Measurements from ENCODE around the gene YPEL3. TPM values are rescaled to one million over a fixed set of nuclear protein-coding genes. Genes with fewer than 3 reads are reported as not detected.

Gene YPEL3
- total RNA-seq, 3 donors from 2014 or later (not counting 1 experiment from before 2014, with no cell fraction given), result 148 to 177 (median 160) TPM

GRCh38 chr16:30054959-30055553, 41.0 kb downstream of the YPEL3 start:
- intact Hi-C loops (cut with micrococcal nuclease), result no loop called here
- peak overlapping the region; percentile 45 for H3K4me3 Mint-ChIP-seq

GRCh38 chr16:30054451-30054850, 41.6 kb downstream of the YPEL3 start:
- Mint-ChIP-seq H3K36me3 (no peaks in the 10 kb centered on the region), H3K27ac (no peak overlapping the region), H3K9me3 (no peaks in the 10 kb centered on the region), H3K27me3 (ENCODE audit: low read depth in 2 of 2) (no peaks in the 10 kb centered on the region), H3K4me3 (peak overlapping the region; percentile 51), H3K4me1 (peaks cover 0 to 22% of the 10 kb centered on the region in 2 donors)
- ATAC-seq, result no peak
- no peaks in the 10 kb centered on the region for H3K9me3 ChIP-seq (ENCODE audit: control insufficient read depth, insufficient read depth, low read length)
- H3K27me3 ChIP-seq (ENCODE audit: control insufficient read depth, insufficient read depth, low read length), result no peaks in the 10 kb centered on the region
- no peak for DNase-seq
- H3K4me1 ChIP-seq (ENCODE audit: control insufficient read depth, insufficient read depth, low read length), result peaks cover 14% of the 10 kb centered on the region
- intact Hi-C loops (cut with micrococcal nuclease), result no loop called here
- WGBS (ENCODE audit: insufficient coverage), result 90% methylated on average over 8 of the region's 8 CpGs
- no peak overlapping the region for H3K27ac ChIP-seq (ENCODE audit: low read length)
- TF ChIP-seq CTCF (IDR thresholded peaks at IDR 0.05), result no peak
- no peak overlapping the region for H3K4me3 ChIP-seq (ENCODE audit: low read length)
- no peaks in the 10 kb centered on the region for H3K36me3 ChIP-seq (ENCODE audit: control insufficient read depth, insufficient read depth, low read length)

More at GRCh38 chr16:30054959-30055553, 41.0 kb downstream of the YPEL3 start:
- Mint-ChIP-seq H3K4me1 (peaks cover 0 to 22% of the 10 kb centered on the region in 2 donors), H3K9me3 (no peaks in the 10 kb centered on the region), H3K27me3 (ENCODE audit: low read depth in 2 of 2) (no peaks in the 10 kb centered on the region), H3K27ac (no peak overlapping the region), H3K36me3 (no peaks in the 10 kb centered on the region)
- Histone ChIP-seq H3K36me3 (ENCODE audit: control insufficient read depth, insufficient read depth, low read length) (no peaks in the 10 kb centered on the region), H3K9me3 (ENCODE audit: control insufficient read depth, insufficient read depth, low read length) (no peaks in the 10 kb centered on the region), H3K4me1 (ENCODE audit: control insufficient read depth, insufficient read depth, low read length) (peaks cover 14% of the 10 kb centered on the region), H3K27ac (ENCODE audit: low read length) (no peak overlapping the region), H3K27me3 (ENCODE audit: control insufficient read depth, insufficient read depth, low read length) (no peaks in the 10 kb centered on the region), H3K4me3 (ENCODE audit: low read length) (no peak overlapping the region)
- ATAC-seq, result peak in 2 of 3 donors; percentile 37 to 48
- TF ChIP-seq CTCF (IDR thresholded peaks at IDR 0.05), result peak; percentile 38
- 43% methylated on average over 10 of the region's 10 CpGs for WGBS (ENCODE audit: insufficient coverage)
- DNase-seq, result peak in 1 of 2 donors; percentile 71

GRCh38 chr16:30053376-30054015, 42.5 kb downstream of the YPEL3 start:
- TF ChIP-seq CTCF (IDR thresholded peaks at IDR 0.05), result no peak

More at GRCh38 chr16:30053376-30054015, 42.5 kb downstream of the YPEL3 start:
- H3K4me3 ChIP-seq (ENCODE audit: low read length), result peak overlapping the region; percentile 46
- H3K27ac ChIP-seq (ENCODE audit: low read length), result no peak overlapping the region
- no peaks in the 10 kb centered on the region for H3K27me3 ChIP-seq (ENCODE audit: control insufficient read depth, insufficient read depth, low read length)
- no peaks in the 10 kb centered on the region for H3K9me3 ChIP-seq (ENCODE audit: control insufficient read depth, insufficient read depth, low read length)
- Mint-ChIP-seq H3K9me3 (no peaks in the 10 kb centered on the region), H3K4me1 (peaks cover 0 to 22% of the 10 kb centered on the region in 2 donors), H3K27ac (peak overlapping the region; percentile 58 to 89), H3K4me3 (peak overlapping the region; percentile 88), H3K36me3 (no peaks in the 10 kb centered on the region), H3K27me3 (ENCODE audit: low read depth in 2 of 2) (no peaks in the 10 kb centered on the region)
- DNase-seq (no peak), ATAC-seq (peak; percentile 17 to 22 (median 21))
- peaks cover 14% of the 10 kb centered on the region for H3K4me1 ChIP-seq (ENCODE audit: control insufficient read depth, insufficient read depth, low read length)
- 13% methylated on average over 19 of the region's 19 CpGs for WGBS (ENCODE audit: insufficient coverage)
- H3K36me3 ChIP-seq (ENCODE audit: control insufficient read depth, insufficient read depth, low read length), result no peaks in the 10 kb centered on the region
- intact Hi-C loops (cut with micrococcal nuclease), result no loop called here

All from natural killer cell (primary cell).